H1 (cell line): ENCODE results near the gene BANF1. TPM values are rescaled to one million over a fixed set of nuclear protein-coding genes. Genes with fewer than 3 reads are reported as not detected.

Experiments used
- CHD2 ChIP-seq: IDR thresholded peaks from 2 replicates; pipeline ENCODE4 v1.6.1; 2012; ENCODE audit warnings: low read length, improper control_type of control experiment
- CREB1 ChIP-seq: IDR thresholded peaks from 2 replicates; pipeline ENCODE4 v1.6.1; 2012; ENCODE audit warnings: inconsistent platforms
- CTBP2 ChIP-seq: IDR thresholded peaks from 2 replicates; pipeline ENCODE4 v1.7.0; 2011; ENCODE audit warnings: borderline replicate concordance, mild to moderate bottlenecking, moderate library complexity, mixed read lengths, low read length; ENCODE audit not compliant: insufficient read depth, insufficient read length
- POLR2AphosphoS5 ChIP-seq: IDR thresholded peaks from 2 replicates; pipeline ENCODE4 v1.6.1; 2011; ENCODE audit warnings: low read depth, low read length
- RNF2 ChIP-seq: fragments of 200-900, 300-1000 bp; sonication (generic); IDR thresholded peaks from 2 replicates; pipeline ENCODE4 v1.7.1; 2016; ENCODE audit warnings: borderline replicate concordance, low read depth, mild to moderate bottlenecking, antibody characterized with exemption, low read length; ENCODE audit not compliant: poor library complexity, severe bottlenecking; ENCODE audit errors: missing control alignments
- polyA plus RNA-seq, 7 experiments: library from polyadenylated mRNA; depleted of rRNA in 3 of 7; stranded (reverse) in 5 of 7; unstranded in 2 of 7; fragments of >200 nt in 5 of 7; fragments of 200-250 nt in 2 of 7; gene quantifications; 1 replicate in 5 of 7; 2 replicates in 1 of 7; 4 replicates in 1 of 7; pipeline versions ENCODE4 v1.2.1 to v1.2.3, GENCODE V29; 2011 to 2013; ENCODE audit warnings: missing spikeins in 2 of 7, mixed read lengths in 2 of 7
- total RNA-seq: library from RNA; stranded (reverse); fragmentation: NEBNext Ultra II Directional; extraction: Animal tissue kit (Norgen Biotek cat#: 25700); gene quantifications from 2 replicates; pipeline ENCODE4 v1.2.1, GENCODE V29; 2021

The BANF1 gene
- total and polyA plus RNA-seq, 2 of the 8 experiments (the other 6 are each of a cell fraction or from before 2014, with no cell fraction given), result 330 to 467 TPM

GRCh38 chr11:66004186-66004585 lies 1.9 kb downstream of the BANF1 start (continued):
- TF ChIP-seq CTBP2, result no peak
- TF ChIP-seq POLR2AphosphoS5, result no peak
- no peak for TF ChIP-seq CREB1
- no peak for TF ChIP-seq CHD2
- no peak for TF ChIP-seq RNF2
